Epithelial cell of proximal tubule (primary cell): ENCODE data around the gene ADGRB3. TPM values are rescaled to one million over a fixed set of nuclear protein-coding genes. Genes with fewer than 3 reads are reported as not detected.

Experiments
- DNase-seq: peaks from one replicate; pipeline ENCODE4 v3.0.0-alpha.2; 2011; ENCODE audit warnings: low read depth
- H3K4me3 ChIP-seq: 2 replicates; pipeline ENCODE4 v1.5.1; 2011; ENCODE audit warnings: low read depth, mild to moderate bottlenecking, low read length
- CTCF ChIP-seq: conservative IDR thresholded peaks from 2 replicates; pipeline ENCODE4 v1.5.1; 2012; ENCODE audit warnings: low read depth, mild to moderate bottlenecking, low read length
- total RNA-seq: library from RNA; depleted of rRNA; stranded (reverse); fragments of >200 nt; gene quantifications from 2 replicates; pipeline ENCODE4 v1.2.3, GENCODE V29; 2015

ADGRB3 gene
- total RNA-seq, 1 donor from 2014 or later: 4.7 TPM

GRCh38 chr6:69129046-69129445, 494.0 kb downstream of the ADGRB3 start:
- no peak for DNase-seq
- no peak for TF ChIP-seq CTCF
- H3K4me3 ChIP-seq: no peak overlapping the region

DNA sequence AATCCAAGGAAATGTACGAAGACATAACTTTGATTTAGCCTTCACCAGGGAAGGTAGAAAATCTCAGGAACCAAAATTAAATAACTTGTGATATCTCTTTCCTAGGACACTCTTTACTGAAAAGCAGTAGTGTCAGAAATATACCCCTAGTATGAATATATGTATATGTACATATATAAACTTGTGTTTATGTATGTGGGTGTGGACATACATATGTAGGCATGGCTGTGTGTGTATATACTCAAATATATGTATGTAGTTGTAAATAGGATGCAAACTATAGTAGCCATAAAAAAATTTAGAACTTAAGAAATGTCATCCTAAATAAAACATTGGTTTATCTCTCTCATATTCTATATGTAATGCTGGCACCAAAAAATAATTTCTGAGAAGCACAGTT, 500.8 kb downstream of the ADGRB3 start:
- no peak overlapping the region for H3K4me3 ChIP-seq
- no peak for DNase-seq
- no peak for TF ChIP-seq CTCF

- no peak for TF ChIP-seq CTCF
- H3K4me3 ChIP-seq: no peak overlapping the region
- DNase-seq: peak; percentile 41
Observed at GRCh38 chr6:69138148-69138547, 503.1 kb downstream of the ADGRB3 start.

DNA sequence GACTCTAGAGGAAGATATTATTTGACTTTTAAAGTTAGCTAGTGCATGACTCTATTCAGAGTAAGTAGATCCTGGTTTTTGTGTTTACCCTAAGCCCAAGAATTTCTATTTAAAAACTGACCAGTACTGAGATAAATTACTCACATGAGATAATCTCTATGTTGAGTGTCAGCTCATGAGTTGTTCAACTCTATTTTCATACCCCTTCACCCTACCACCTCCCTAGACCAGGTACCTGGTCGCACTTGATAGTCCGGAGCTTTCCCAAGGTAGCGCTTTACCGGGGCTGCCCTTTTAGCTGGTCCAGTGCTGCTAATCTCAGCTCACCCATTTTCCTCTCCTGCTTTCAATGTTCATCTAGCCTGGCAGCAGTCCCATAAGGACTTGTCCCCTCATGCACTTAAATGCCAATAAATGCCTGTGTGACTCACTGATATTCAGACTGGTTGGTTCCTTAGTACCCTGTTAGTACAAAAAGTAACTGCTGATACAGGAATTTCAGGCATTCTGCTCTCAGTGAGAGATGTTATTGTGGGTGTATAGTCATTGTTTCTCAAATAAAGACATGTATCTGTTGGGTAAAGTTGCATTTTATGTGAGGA, 503.9 kb downstream of the ADGRB3 start:
- TF ChIP-seq CTCF: no peak
- H3K4me3 ChIP-seq: no peak overlapping the region
- peak; percentile 68 for DNase-seq

DNA sequence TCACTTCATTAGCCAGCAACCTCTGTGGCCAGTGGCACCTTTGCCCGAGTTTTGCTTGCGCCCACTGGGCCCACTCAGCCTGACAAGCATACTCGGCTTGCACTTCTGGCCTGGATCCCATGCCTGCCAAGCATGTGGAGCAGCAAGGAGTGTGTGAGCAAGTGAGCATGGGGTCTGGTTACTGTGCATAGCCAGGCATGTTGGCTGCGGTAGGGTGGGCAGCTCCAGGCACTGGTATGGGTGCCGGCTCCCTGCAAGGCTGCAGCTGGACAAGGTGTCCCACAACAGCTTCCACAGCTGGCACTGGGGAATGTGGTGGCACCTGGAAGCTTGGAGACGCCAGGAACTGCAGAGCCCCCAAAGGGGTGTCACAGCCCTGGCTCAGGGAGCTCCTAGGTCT, 510.0 kb downstream of the ADGRB3 start:
- no peak for TF ChIP-seq CTCF
- no peak overlapping the region for H3K4me3 ChIP-seq
- DNase-seq: no peak

GRCh38 chr6:69146385-69146784, 511.3 kb downstream of the ADGRB3 start:
- no peak overlapping the region for H3K4me3 ChIP-seq
- DNase-seq: no peak
- no peak for TF ChIP-seq CTCF

DNA sequence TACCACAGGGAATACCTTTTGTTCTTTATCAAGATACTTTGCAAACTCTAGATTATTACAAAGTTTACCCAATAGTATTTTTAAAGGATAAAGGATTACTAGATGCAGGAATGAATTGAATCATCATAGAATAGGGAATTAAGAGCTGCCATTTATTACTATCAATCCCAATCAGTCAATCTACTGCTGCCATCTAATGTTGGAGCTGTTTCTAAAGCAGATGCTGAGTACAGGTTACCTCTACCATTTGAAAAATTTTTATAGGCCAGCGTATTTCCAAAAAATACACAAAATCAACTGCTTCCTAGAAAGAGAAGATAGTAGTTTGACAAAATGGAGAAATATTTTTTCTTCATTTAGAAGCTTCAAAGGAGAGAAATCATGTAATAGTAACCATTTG, 520.4 kb downstream of the ADGRB3 start:
- H3K4me3 ChIP-seq: no peak overlapping the region
- peak; percentile 51 for TF ChIP-seq CTCF
- DNase-seq: no peak
